GM19043 (cell line): Measurements from ENCODE around the gene RTN4RL2.

Experiments
- ATAC-seq: cut with Tn5 transposase; IDR thresholded peaks from one replicate; pipeline ENCODE4 v1.9.1; 2021; ENCODE audit warnings: low read depth; ENCODE audit not compliant: unreplicated experiment

Gene RTN4RL2

DNA sequence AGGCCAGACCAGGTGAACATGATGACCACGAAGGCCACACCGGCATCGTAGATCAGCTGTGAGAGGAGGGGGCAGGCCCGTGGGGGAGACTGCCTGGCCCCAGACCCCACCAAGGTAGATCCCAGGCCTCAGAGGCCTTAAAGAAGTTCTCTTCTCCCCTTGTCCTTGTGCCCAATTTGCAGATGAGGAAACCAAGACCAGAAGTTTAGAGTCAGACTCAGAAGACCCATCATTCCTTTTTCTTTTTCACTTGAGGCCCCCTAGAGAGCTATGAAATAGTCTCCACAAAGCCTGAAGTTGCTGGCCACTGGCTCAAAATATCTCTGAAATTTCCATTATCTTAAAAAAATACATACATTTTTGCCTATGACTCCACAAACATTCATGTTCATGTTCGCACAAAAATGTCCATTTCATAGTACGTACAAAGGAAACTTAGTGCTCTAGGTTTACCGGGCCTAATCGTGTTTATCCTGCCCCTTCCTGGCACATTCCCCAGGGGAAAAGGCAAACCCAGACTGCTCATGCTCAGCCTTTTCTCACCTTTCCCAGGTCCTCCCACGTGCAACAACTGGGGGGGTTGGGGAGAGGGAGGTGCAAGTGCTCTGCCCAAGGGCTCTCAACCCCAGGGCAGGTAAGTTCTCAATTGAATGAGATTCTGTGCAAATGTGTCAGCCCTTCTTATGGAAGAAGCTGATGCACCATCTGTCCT is 35.9 kb downstream of the RTN4RL2 start:
- no peak for ATAC-seq

- no peak for ATAC-seq
These were observed 37.2 kb downstream of the RTN4RL2 start for GRCh38 chr11:57497303-57498247.

DNA sequence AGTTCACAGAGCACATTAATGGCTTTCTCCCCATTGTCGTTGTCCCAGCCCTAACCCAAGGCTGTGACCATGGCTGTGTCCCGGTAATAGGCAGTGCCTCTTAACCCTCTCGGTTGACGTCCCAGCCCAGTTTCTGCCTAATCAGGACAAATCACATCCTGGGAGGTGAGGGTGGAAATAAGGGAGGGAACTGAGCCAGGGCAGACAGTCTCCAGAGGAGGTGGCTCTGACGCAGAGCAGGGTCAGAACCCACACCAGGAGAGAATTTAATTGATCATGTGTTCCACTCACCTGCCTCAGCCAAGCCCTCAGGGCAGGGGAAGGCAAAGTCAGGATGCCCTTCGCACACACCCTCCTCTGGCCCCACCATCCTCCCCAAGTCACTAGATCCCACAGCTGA is 38.2 kb downstream of the RTN4RL2 start:
- no peak for ATAC-seq

GRCh38 chr11:57499413-57499982 is 39.2 kb downstream of the RTN4RL2 start:
- peak; percentile 100 for ATAC-seq

GRCh38 chr11:57499983-57500461 is 39.7 kb downstream of the RTN4RL2 start:
- no peak for ATAC-seq

DNA sequence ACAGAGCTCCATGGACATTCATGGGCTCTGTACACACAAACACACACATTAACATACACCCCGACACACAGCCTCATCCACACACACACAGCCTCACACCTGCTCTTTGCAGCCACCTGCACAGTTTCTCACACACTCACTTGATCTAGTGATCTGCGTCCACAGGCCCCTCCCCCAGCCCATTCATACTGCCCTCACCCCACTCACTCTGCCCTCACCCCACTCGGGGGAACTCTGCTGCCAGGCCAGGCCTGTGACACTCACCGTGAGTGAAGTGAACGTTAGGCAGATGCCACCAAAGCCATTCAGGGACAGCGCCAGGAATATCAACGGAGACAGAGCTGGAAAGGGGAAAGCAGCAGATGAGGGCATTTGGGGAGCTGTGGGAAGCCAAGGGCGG is 40.2 kb downstream of the RTN4RL2 start:
- no peak for ATAC-seq

DNA sequence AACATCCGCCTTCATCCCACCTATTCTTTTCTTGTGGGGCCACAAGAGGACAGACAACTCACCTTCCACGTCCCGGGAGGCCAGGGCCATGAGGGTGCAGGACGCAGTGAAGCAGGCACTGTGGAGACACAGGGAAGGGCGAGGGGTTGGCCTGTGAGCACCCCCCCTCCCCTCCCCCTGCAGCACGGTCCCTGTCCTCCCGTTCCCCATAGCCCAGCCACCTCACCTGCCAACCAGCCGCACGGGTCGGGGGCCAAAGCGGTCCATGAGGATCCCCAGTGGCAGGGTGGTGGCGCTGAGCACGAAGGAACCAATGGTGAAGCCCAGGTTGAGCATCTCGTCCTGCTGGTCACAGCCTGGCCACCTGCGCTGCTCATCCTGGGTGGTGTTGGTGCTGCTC is 40.6 kb downstream of the RTN4RL2 start:
- ATAC-seq, result no peak

DNA sequence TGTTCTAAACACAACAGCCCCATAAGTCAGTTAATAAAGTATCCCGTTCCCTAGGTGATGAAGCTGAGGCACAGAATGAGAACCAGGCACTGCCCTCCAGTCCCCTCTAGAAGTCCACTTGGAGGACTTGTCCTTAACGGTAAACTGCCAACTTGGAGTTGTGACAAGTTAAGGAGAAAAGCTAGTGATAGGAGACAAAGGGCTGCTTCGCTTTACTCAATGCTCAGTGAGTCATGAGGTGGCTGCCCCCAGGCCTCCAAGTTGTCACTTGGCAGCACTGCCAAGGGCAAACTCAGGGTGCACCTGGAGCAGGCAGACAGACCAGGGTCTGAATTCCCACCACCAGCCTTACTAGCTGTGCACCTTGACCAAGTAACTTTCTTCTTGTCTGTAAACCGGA is 41.6 kb downstream of the RTN4RL2 start:
- no peak for ATAC-seq

DNA sequence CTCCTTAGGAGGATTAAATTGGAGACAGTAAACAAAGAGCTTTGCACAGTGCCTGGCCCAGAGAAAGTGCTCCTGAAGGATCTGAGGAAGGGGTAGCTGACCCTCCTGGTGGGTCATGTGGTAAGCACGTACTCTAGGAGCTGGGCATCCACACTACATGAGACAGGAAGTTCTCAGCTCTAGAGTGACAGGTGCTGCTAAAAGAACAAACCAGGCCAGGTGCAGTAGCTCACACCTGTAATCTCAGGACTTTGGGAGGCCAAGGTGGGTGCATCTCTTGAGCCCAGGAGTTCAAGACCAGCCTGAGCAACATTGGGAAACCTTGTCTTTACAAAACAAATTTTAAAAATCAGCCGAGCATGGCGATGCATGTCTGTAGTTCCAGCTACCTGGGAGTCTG is 42.0 kb downstream of the RTN4RL2 start:
- ATAC-seq, result no peak

GRCh38 chr11:57502870-57503269 is 42.5 kb downstream of the RTN4RL2 start:
- no peak for ATAC-seq

DNA sequence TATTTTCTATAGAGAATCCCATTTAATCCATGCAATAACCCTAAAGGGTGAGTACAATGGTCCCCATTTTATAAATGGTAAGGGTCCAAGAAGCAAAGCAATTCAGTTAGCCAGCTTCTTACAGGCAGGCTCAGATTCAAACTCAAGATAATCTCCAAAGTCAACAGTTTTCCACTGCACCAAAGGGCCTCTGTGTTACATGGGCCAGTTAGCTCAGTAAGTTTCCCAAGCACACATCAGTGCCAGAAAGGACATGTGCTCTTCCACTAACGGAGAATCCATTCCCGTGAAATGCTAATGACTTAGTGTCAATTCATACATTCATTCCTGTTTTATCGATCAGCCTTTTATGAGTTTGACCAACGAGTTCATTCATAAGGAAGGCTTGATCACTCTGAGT is 44.2 kb downstream of the RTN4RL2 start:
- ATAC-seq, result no peak

DNA sequence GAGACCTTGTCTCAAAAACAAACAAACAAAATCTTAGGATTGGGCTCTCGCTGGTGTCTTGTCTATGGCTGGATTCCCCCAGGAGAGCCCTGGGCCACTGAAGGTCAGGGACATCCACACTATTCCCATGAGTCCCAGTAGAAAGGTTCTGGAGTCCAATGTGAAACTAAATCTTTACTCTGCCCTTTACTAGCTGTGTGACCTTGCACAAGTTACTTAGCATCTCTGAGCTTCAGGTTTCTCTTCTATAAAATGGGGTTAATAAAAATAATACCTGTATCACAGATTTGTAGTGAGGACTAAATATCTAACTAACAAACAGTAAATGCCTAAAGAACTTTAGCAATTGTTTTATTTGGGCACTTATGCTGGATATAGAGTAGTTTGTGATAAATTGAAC is 46.2 kb downstream of the RTN4RL2 start:
- no peak for ATAC-seq

DNA sequence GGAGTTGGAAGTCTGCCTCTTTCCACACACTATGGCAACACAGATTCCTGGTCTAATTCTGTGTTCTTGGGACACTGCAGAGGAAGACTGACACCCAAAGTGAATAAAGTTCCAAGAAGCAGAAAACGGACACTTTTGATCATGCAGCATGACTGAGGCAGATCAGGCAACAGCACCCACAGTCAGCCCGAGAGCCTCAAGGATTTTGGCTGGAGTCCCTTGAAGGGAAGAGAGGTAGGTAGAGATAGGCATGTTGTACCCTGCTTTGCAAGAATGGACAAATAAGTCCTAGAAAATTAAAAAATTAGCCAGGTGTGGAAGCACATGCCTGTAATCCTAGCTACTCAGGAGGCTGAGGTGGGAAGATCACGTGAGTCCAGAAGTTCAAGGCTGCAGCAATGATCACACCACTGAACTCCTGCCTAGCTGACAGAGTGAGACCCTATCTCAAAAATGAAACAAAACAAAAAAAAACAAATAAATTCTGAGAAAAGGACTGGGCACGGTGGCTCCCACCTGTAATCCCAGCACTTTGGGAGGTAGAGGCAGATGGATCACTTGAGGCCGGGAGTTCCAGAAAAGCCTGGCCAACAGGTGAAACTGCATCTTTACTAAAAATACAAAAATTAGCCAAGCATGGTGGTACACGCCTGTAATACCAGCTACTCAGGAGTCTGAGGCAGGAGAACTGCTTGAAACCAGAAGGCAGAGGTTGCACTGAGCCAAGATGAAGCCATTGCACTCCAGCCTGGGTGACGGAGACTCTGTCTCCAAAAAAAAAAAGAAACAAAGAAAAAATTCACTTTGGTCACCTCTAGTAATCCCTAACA is 48.2 kb downstream of the RTN4RL2 start:
- ATAC-seq, result no peak

DNA sequence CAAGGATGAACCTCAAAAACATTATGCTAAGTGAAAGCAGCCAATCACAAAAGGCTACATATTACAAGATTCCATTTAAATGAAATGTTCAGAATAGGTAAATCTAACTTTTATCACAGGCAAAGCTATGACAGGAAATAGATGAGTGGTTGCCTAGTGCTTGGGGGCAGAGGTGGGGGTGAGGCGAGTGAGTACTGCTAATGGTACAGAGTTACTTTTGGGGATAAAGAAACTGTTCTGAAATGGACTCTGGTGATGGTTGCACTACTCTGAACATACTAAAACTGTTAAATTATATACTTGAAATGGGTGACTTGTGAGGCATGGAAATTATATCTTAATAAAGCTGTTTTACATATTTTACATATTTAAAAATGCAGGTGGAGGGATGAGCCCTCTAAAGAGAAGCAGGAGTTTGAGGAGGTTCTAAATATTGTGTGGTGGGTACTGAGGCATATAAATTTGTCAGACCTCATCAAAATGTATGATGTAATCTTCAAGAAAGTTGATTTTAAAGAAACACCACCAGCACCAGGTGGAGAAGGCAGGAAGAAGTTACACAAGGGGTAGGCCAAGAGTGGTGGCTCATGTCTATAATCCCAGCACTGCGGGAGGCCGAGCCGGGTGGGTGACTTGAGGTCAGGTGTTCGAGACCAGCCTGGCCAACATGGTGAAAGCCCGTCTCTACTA is 51.6 kb downstream of the RTN4RL2 start:
- ATAC-seq, result no peak

GRCh38 chr11:57512646-57513451 is 52.5 kb downstream of the RTN4RL2 start:
- ATAC-seq, result no peak

DNA sequence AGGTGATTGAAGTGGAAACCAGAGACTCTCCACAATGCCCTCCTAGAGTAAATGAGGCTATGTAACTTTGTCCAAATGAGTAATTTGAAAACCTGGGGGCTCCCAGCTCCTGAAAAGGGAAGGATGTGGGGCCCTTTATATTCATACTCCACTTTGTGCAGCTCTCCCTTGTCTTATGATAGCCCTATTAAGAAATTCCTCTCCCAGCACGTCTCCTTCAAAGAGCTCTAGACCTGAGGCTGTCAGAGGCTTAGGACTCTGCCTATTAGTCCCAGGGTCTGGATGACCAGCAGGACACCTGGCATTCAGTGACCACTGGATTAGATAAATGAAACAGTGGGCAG is 53.1 kb downstream of the RTN4RL2 start:
- ATAC-seq, result no peak

DNA sequence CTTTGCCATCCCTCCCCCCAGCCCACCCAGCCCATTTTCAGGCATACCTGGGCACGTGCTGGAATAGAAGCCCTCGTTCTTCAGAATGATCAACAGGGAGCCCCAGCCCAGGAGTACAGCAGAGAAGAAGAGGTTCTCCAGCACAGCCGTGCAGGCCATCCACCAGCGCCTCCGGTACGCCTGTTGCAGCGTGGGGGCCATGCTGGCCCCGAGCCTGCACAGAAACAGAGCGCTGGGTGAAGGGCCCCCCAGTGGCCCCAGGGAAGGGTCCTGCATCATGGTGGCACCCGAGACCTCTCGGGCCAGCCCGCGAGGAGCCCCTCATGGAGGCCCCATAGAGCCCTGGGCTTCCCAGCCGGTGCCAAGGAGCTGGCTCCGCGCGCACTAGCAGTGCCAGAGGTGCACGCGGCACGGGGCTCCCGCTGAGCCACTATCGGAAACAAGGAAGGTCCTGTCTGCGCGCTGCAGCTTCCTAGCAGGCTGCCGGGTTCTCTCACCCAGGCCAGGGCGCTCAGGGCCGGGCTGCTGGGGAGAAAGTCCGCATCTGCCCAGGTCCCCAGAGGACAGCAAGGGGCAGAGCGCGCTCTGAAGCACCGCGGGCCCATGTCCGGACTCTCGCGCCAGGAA is 53.7 kb downstream of the RTN4RL2 start:
- ATAC-seq, result peak; percentile 30

GRCh38 chr11:57514538-57515331 is 54.4 kb downstream of the RTN4RL2 start:
- ATAC-seq, result peak; percentile 56
